Mucosa of rectum (tissue), 2 donors: ENCODE data around the gene KCNK7.

Experiments used
- H3K27ac ChIP-seq, 2 donors: one replicate each; pipeline ENCODE4 v1.7.0; 2013; ENCODE audit warnings: inconsistent platforms in 2 of 2, low read depth in 2 of 2, low read length in 2 of 2
- H3K27me3 ChIP-seq, 2 donors: one replicate each; pipeline ENCODE4 v1.7.0; 2013; ENCODE audit warnings: low read length in 2 of 2; ENCODE audit not compliant: control insufficient read depth in 2 of 2, insufficient read depth in 2 of 2
- H3K36me3 ChIP-seq, 2 donors: one replicate each; pipeline ENCODE4 v1.7.0; 2013; ENCODE audit warnings: low read length in 2 of 2; ENCODE audit not compliant: control insufficient read depth in 2 of 2, insufficient read depth in 2 of 2
- H3K4me1 ChIP-seq, 2 donors: one replicate each; pipeline ENCODE4 v1.7.0; 2013; ENCODE audit warnings: low read length in 2 of 2, mild to moderate bottlenecking in 1 of 2; ENCODE audit not compliant: control insufficient read depth in 2 of 2, insufficient read depth in 2 of 2
- H3K4me3 ChIP-seq, 2 donors: one replicate each; pipeline ENCODE4 v1.7.0; 2013; ENCODE audit warnings: low read length in 2 of 2
- H3K9ac ChIP-seq, 2 donors: one replicate each; pipeline ENCODE4 v1.7.0; 2013; ENCODE audit warnings: low read length in 2 of 2, low read depth in 1 of 2, mild to moderate bottlenecking in 1 of 2
- H3K9me3 ChIP-seq, 2 donors: one replicate each; pipeline ENCODE4 v1.7.0; 2013; ENCODE audit warnings: low read length in 2 of 2; ENCODE audit not compliant: control insufficient read depth in 2 of 2
- donor health status: healthy.
- donor health status: Normal muscosa, but diverticular disease.

KCNK7 gene

DNA sequence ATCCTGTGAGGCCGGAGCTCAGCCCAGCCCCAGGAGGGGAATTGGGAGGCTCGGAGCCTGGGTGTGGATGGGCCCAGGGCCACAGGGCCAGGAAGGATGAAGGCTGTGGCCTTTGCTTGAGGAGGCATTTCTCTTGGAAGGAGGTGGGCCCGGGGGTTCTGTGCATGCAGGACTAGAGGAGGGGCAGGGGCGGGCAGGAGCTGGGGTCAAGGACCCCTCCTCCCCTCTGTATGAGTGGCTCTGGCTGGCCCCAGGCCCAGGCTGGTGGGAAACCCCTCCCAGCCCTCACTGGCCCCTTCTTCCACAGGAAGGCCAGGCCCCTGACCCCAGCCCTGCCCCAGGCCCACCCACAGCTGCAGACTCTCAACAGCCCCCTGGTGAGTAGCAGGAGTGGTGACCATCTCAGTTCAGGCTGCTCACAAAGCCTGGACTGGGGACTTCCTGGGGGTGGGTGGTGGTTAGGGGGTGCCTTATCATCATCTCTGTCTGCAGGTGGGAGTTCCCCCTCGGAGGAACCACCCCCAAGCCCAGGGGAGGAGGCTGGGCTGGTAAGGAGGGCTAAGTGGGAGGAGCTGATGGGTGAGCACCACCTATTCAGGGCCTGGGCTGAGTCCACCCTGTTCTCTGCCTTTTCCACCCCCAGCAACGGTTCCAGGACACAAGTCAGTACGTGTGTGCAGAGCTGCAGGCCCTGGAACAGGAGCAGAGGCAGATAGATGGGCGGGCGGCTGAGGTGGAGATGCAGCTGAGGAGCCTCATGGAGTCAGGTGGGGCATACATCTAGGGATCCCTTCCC lies 6.0 kb downstream of the KCNK7 start:
- Histone ChIP-seq H3K4me3 (no peak overlapping the region), H3K4me1 (peaks cover 17 to 25% of the 10 kb centered on the region in 2 donors), H3K9me3 (no peaks in the 10 kb centered on the region), H3K36me3 (peaks cover 12 to 21% of the 10 kb centered on the region in 2 donors), H3K27ac (no peak overlapping the region), H3K9ac (no peak overlapping the region), H3K27me3 (no peaks in the 10 kb centered on the region)

- Histone ChIP-seq H3K9ac (no peak overlapping the region), H3K36me3 (peaks cover 16 to 18% of the 10 kb centered on the region in 2 donors)
These were observed 7.2 kb downstream of the KCNK7 start for GRCh38 chr11:65588199-65589054.

DNA sequence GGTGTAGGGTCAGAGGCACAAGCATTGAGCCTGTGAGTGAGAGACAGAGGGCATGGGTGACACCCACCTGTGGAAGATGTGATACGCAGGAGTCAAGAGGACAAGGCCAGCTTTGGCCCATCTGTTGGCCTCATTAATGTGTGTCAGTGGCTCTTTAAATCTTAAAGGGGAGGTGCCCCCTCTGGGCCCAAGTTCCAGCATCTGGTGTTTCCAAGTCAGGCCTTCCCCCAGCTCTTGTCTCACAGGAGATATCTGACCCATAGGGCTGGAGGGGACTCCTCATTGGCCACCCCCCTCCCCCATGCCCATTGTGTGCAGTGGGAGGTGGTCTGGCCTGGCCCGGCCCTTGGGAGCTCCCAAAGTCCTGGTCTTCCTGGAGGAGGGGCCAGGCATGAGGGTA lies 8.9 kb downstream of the KCNK7 start:
- peaks cover 17 to 18% of the 10 kb centered on the region in 2 donors for H3K36me3 ChIP-seq
- peaks cover 13 to 15% of the 10 kb centered on the region in 2 donors for H3K4me1 ChIP-seq
- no peaks in the 10 kb centered on the region for H3K27me3 ChIP-seq
- no peak overlapping the region for H3K4me3 ChIP-seq
- H3K9ac ChIP-seq: no peak overlapping the region
- peak overlapping the region; percentile 2 to 38 for H3K27ac ChIP-seq
- H3K9me3 ChIP-seq: no peaks in the 10 kb centered on the region

More at GRCh38 chr11:65588199-65589054, 7.2 kb downstream of the KCNK7 start:
- peaks cover 17 to 25% of the 10 kb centered on the region in 2 donors for H3K4me1 ChIP-seq
- H3K4me3 ChIP-seq: no peak overlapping the region
- H3K27ac ChIP-seq: peak overlapping the region; percentile 51 to 85
- no peaks in the 10 kb centered on the region for H3K9me3 ChIP-seq
- H3K27me3 ChIP-seq: no peaks in the 10 kb centered on the region

- no peaks in the 10 kb centered on the region for H3K27me3 ChIP-seq
- H3K9me3 ChIP-seq: no peaks in the 10 kb centered on the region
- peak overlapping the region in 1 of 2 donors; percentile 38 for H3K27ac ChIP-seq
- H3K4me1 ChIP-seq: peaks cover 13% of the 10 kb centered on the region in 2 donors
- no peak overlapping the region for H3K4me3 ChIP-seq
- no peak overlapping the region for H3K9ac ChIP-seq
- peaks cover 18 to 20% of the 10 kb centered on the region in 2 donors for H3K36me3 ChIP-seq
These were observed 9.4 kb downstream of the KCNK7 start for GRCh38 chr11:65586247-65586630.

DNA sequence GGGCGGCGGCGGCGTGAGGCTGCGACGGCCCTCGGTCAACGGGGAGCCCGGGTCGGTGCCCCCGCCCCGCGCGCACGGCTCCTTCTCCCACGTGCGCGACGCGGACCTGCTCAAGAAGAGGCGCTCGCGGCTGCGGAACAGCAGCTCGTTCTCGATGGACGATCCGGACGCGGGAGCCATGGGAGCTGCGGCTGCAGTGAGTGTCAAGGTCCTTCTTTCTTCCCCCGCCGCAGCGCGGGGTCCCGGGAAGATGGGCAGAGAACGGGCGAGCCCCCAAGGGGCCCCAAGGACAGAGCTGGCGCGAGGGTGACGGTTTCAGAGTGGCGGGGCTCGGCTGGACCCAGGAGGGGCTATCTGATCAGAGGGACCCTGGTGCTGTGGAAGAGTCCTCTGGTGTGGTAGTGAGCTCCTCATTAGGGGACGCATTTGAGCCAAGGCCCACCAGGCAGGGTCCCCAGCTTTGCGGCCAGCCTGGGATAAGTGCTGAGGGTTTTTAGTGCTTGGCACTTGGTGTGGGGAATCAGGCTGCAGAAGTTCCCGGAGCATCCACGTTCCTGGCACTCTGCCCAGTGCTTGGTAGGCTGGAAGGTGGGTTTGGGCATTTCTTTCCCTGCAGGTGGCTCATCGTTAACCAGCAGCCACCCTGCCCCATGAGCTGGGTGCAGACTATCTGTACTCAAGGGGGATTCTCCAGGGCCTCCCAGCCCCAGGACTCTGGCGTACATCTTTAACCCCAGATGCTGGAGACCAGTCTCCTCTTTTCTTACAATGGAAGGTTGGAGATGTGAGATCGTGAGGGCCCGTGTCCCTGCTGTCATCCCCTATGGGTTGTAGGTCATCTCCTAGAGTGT lies 10.0 kb downstream of the KCNK7 start:
- Histone ChIP-seq H3K4me3 (no peak overlapping the region), H3K9me3 (no peaks in the 10 kb centered on the region), H3K27me3 (no peaks in the 10 kb centered on the region), H3K4me1 (peaks cover 13% of the 10 kb centered on the region in 2 donors), H3K36me3 (peaks cover 24 to 25% of the 10 kb centered on the region in 2 donors), H3K27ac (peak overlapping the region in 1 of 2 donors; percentile 38), H3K9ac (no peak overlapping the region)

GRCh38 chr11:65584723-65585171 lies 10.9 kb downstream of the KCNK7 start:
- H3K27ac ChIP-seq: no peak overlapping the region
- no peaks in the 10 kb centered on the region for H3K27me3 ChIP-seq
- no peak overlapping the region for H3K9ac ChIP-seq
- H3K4me3 ChIP-seq: no peak overlapping the region
- H3K9me3 ChIP-seq: no peaks in the 10 kb centered on the region
- H3K36me3 ChIP-seq: peaks cover 25 to 27% of the 10 kb centered on the region in 2 donors
- peaks cover 13% of the 10 kb centered on the region in 2 donors for H3K4me1 ChIP-seq

DNA sequence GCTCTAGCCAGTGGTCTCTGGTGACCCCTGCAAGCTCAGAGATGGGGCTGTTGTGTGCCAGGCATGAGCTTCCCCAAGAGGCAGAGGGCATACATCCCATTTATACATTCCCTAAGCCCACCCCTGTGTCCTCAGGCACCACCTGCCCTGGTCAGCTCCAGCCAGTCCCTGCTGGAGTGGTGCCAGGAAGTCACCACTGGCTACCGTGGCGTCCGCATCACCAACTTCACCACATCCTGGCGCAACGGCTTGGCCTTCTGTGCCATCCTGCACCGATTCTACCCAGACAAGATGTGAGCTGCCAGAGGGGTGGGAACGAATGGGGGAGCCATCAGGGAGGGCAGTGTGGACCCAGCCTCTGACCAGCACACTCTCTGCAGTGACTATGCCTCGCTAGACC lies 11.5 kb downstream of the KCNK7 start:
- Histone ChIP-seq H3K4me1 (peaks cover 13% of the 10 kb centered on the region in 2 donors), H3K9me3 (no peaks in the 10 kb centered on the region), H3K9ac (no peak overlapping the region), H3K27me3 (no peaks in the 10 kb centered on the region), H3K4me3 (no peak overlapping the region), H3K27ac (no peak overlapping the region), H3K36me3 (peaks cover 27 to 31% of the 10 kb centered on the region in 2 donors)

- no peak overlapping the region for H3K4me3 ChIP-seq
- no peaks in the 10 kb centered on the region for H3K9me3 ChIP-seq
- no peaks in the 10 kb centered on the region for H3K27me3 ChIP-seq
- H3K9ac ChIP-seq: no peak overlapping the region
- H3K27ac ChIP-seq: no peak overlapping the region
- H3K4me1 ChIP-seq: peaks cover 13 to 14% of the 10 kb centered on the region in 2 donors
- peaks cover 27 to 33% of the 10 kb centered on the region in 2 donors for H3K36me3 ChIP-seq
These were observed 12.0 kb downstream of the KCNK7 start for GRCh38 chr11:65583589-65583988.

DNA sequence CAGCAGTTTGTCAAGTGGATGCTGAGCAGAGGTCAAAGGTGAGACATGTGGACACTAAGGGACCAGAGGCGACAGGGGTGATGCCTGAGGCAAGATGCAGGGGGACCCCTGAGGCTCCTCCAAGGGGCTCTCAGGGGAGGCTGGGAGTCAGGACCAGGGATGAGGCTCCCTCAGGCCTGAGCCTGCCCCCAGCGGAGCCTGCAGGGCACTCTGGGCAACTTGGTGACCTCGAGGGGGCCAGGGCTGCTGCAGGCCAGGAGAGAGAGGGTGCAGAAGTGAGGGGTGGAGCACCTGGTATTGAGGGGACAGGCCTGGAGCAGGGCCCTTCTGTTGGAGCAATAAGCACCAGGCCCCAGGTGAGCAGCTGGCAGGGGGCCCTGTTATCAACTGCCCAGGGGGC lies 13.7 kb downstream of the KCNK7 start:
- Histone ChIP-seq H3K9ac (no peak overlapping the region), H3K4me3 (no peak overlapping the region), H3K36me3 (peaks cover 27 to 33% of the 10 kb centered on the region in 2 donors), H3K4me1 (peaks cover 20% of the 10 kb centered on the region in 2 donors), H3K27me3 (no peaks in the 10 kb centered on the region), H3K27ac (no peak overlapping the region), H3K9me3 (no peaks in the 10 kb centered on the region)
